GM08714 (cell line): Measurements from ENCODE around the gene ZSCAN16.
"Not testable (repeated sequence)": the region's sequence is repeated elsewhere in the genome, so short reads cannot be mapped to it uniquely, and the experiment has no call there.

ENCODE experiments used
- H3K4me3 ChIP-seq: fragments of 200-500 bp; sonication (Bioruptor generic); 2 replicates; pipeline ENCODE4 v1.5.1; 2014; ENCODE audit warnings: mild to moderate bottlenecking, low read length, inconsistent platforms
- ZNF274 ChIP-seq: IDR thresholded peaks from 2 replicates; pipeline ENCODE4 v1.6.1; 2012; ENCODE audit warnings: mild to moderate bottlenecking, low read depth, low read length

The ZSCAN16 gene

GRCh38 chr6:28124350-28124970 is at the start of gene ZSCAN16:
Gene ZSCAN16 (plus strand): TSS chr6:28124609. CDS start chr6:28125444, 835 bp downstream.
- TF ChIP-seq ZNF274: no peak
- peak within 1 kb of the TSS; percentile 79 for H3K4me3 ChIP-seq

GRCh38 chr6:28078050-28078449 is 46.4 kb upstream of the ZSCAN16 start:
- H3K4me3 ChIP-seq: no peak overlapping the region
- TF ChIP-seq ZNF274: no peak

DNA sequence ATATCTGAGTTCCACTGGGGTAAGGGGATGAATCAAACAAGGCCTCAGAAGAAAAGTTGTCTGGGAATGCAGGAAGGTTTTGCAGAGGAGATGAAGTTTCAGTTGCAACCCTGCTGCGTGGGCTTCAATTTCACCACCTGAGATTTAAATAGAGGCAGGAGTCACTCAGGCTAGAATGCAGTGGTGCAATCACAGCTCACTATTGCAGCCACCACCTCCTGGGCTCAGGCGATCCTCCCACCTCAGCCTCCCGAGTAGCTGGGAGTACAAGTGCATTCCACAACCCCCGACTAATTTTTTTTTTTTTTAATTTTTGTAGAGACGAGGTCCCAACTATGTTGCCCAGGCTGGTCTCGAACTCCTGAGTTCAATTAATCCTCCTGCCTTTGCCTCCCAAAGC is 45.6 kb upstream of the ZSCAN16 start:
- TF ChIP-seq ZNF274: no peak
- no peak overlapping the region for H3K4me3 ChIP-seq

- H3K4me3 ChIP-seq: peak within 1 kb of the TSS; percentile 71
Observed at GRCh38 chr6:28080381-28080630, 44.1 kb upstream of the ZSCAN16 start, which contains the start of gene ZNF165. Gene ZNF165 (plus strand): TSS chr6:28080568. CDS start chr6:28085481, 4,913 bp downstream.

DNA sequence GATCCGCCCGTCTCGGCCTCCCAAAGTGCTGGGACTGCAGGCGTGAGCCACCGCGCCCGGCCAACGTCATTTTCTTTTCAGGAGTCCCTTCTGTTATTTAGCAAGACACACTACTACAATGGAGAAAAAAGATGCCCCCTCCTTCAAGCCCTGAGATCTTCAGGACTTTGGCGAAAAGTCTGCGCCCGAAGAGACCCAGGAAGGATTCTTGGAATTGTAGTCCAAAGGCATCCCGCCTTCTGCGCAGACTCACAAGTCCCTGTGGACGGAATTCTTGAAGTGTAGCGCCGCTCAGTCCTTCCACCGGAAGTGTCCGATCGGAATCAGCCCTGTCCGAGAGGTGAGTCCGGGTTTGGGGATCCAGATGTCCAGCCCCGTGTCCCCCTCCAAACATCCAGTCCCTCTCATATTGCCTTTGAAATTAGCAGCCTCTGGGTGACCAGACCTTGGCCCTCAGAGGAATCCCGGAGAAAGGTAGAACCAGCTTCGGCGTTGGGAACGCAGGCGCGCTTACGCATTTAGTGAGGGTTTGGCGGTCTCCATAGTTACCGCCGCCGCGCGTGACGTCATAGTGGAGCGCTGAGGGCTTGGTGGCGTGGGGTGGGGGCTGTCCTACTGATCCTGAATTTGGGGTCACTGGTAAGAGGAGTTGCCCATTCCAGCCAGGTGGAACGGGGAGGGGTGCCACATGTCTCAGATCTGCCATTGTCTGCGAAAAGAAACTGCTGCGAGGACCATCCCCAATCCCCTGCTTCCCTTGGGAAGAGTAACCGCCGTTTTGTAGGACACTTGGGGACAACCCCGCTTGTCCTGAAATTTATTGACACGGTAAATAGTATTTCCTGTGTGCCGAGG is 43.6 kb upstream of the ZSCAN16 start:
- H3K4me3 ChIP-seq: peak overlapping the region; percentile 71
- no peak for TF ChIP-seq ZNF274

DNA sequence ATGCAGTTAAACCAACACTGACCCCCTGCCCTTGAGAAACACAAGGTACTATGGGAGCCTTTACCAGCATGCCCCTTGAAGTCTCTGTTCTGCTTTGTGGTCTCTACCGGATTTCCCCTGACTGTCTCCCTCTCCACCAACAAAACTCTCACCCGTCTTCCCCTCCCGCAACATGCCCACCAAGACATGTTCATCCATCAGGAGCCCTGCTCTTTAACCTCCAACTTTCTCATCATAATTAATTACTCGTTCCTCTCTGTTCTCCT is 43.0 kb upstream of the ZSCAN16 start:
- H3K4me3 ChIP-seq: peak overlapping the region; percentile 71
- TF ChIP-seq ZNF274: no peak

- no peak for TF ChIP-seq ZNF274
- no peak overlapping the region for H3K4me3 ChIP-seq
Observed at GRCh38 chr6:28082939-28083338, 41.5 kb upstream of the ZSCAN16 start.

DNA sequence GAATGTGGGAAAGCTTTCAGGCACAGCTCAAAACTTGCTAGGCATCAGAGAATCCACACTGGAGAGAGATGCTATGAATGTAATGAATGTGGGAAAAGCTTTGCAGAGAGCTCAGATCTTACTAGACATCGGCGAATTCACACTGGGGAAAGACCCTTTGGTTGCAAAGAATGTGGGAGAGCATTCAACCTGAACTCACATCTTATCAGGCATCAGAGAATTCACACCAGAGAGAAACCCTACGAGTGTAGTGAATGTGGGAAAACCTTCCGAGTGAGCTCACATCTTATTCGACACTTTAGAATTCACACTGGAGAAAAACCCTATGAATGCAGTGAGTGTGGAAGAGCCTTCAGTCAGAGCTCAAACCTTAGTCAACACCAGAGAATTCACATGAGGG is 35.4 kb upstream of the ZSCAN16 start:
- TF ChIP-seq ZNF274: no peak

DNA sequence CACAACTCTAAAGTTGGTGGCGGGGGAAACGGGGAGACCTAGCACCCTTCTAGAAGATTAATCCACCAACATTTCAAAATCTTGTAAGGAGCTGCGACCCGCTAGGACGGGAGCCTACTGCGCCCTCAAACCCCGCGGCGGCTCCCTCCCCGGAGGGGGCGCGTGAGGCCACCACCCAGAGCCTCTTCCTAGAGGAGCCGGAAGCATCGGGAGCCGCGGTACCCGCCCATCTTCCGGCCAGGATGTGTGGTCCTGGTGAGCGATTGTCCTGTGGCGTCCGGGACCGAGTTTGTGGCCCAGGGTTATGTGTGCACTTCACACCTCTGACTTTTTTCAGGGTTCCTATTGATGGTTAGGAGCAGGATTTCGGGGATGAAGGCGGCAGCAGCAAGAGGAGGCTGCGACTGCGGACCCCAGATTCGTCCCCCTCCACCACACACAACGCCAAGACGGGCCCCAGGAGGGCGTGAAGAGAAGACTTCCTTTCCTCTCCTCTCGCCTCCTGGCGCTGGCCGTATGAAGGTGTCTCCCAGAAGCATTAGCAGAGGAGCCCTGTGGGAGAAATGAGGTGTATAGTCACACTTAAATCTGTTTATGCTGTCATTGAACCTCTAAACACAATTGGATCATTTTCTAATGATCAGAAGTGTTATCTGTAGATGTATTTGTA is 33.4 kb upstream of the ZSCAN16 start:
- no peak for TF ChIP-seq ZNF274
- H3K4me3 ChIP-seq: no peak overlapping the region

More for the DNA sequence above, 35.4 kb upstream of the ZSCAN16 start:
- no peak overlapping the region for H3K4me3 ChIP-seq

GRCh38 chr6:28102222-28102621 is 22.2 kb upstream of the ZSCAN16 start:
- H3K4me3 ChIP-seq: not testable (repeated sequence)

GRCh38 chr6:28102699-28103098 is 21.7 kb upstream of the ZSCAN16 start:
- not testable (repeated sequence) for H3K4me3 ChIP-seq

DNA sequence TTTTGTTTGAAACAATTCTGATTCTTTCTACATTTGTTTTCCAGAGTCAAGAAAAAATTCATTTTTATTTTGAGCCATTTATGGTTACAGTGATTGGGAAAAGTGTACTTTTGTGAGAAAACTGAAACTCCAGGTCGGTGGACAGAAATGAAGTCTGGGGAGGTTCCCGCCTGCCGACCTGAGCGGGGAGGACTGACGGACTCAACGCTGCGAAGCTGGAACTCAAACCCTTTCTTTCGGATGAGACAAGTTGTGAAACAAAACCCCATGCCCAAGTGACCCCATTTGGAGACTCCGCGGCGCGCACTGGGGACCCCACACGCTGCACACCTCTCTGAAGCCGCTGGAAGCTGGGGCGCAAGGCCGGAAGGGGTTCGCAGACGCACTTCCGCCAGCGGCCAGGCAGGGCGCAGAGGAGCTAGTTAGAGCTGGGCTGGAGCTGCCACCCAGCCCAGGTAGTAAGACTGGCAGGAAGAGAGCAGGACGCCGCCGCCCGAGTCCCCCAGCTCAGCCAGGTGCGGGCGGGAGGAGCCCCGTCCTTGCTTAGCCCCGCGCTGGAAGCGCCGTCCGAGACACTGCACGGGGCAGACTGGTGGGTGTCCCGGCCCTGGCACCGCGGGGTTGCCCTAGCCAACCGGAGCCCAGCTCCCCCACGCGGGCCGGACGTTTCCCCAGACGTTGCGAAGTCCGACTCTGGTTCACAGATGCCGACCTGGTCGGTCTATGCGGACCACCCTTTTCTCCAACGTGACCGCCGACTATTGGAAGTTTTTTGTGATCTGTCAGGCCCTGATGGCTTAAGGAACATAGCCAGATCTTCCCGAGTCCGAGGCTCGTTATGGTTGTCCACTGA is 19.8 kb upstream of the ZSCAN16 start:
- no peak for TF ChIP-seq ZNF274
- peak overlapping the region; percentile 80 for H3K4me3 ChIP-seq

DNA sequence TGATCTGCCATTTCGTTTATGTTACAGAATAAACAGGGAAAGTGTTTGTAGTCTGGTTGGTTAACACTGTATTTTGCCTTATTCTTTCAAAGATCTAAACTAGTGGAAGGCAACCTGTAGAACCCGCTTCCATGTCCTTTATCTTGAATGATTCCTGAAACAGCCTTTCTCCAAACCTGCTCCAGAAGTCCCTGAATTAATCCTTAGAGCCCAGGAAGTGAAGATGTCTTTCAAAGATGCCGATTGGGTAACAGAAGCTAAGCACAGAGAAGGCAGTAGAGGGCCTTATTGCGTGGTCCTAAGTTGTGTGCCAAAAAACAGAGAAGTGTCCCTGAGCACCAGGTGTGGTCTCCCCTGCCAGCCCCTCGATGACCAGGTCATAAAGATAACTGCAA is 19.2 kb upstream of the ZSCAN16 start:
- peak overlapping the region; percentile 80 for H3K4me3 ChIP-seq
- TF ChIP-seq ZNF274: no peak

- TF ChIP-seq ZNF274: no peak
- H3K4me3 ChIP-seq: no peak overlapping the region
Observed at GRCh38 chr6:28107506-28107905, 16.9 kb upstream of the ZSCAN16 start.

DNA sequence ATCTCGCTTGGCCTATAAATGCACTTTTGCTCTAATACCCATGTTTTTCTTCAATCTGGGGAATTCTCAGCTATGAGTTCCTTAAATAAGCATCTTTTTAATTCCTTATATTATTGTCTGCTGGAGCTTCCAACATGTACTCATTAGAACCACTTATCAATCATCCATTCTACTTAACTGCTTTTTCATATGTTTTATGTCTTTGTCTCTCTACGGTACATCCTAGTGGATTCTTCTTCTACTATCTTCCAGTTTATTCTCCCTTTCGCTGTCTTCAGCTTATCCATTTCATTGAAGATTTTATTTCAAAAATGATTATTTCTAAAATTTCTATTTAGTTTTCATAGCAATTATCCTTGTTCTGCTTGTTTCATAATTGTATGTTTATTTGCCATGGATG is 12.4 kb upstream of the ZSCAN16 start:
- H3K4me3 ChIP-seq: no peak overlapping the region
- no peak for TF ChIP-seq ZNF274
